Esophagus squamous epithelium (tissue), 4 donors: ENCODE data around the gene SLC26A11.

Experiments
- CTCF ChIP-seq, 6 experiments: fragments of 450-650 bp in 4 of 6; fragments of 200-600 bp in 2 of 6; sonication (generic) in 2 of 6; IDR thresholded peaks; one replicate each; pipeline ENCODE4 v1.5.1; 2016 to 2019; ENCODE audit warnings: antibody characterized with exemption in 6 of 6, mild to moderate bottlenecking in 4 of 6, moderate library complexity in 4 of 6
- POLR2A ChIP-seq, 4 donors: fragments of 450-650 bp; IDR thresholded peaks; one replicate each; pipeline ENCODE4 v1.6.1; 2017; ENCODE audit warnings: antibody characterized with exemption in 4 of 4, mild to moderate bottlenecking in 4 of 4, moderate library complexity in 3 of 4

GRCh38 chr17:80190716-80191115, 29.5 kb upstream of the SLC26A11 start:
- TF ChIP-seq CTCF (IDR thresholded peaks at IDR 0.05) (no peak), POLR2A (IDR thresholded peaks at IDR 0.05) (no peak)
